ENCODE measurements around the gene GRPEL1. TPM values are rescaled to one million over a fixed set of nuclear protein-coding genes. Genes with fewer than 3 reads are reported as not detected.

The GRPEL1 gene
- total RNA-seq, 1 donor from 2014 or later, result 24.1 TPM

GRCh38 chr4:7051144-7051495, 16.7 kb downstream of the GRPEL1 start:
- H3K4me1 Mint-ChIP-seq (ENCODE audit: low read depth), result peaks cover 13% of the 10 kb centered on the region
- H3K27ac Mint-ChIP-seq (ENCODE audit: unreplicated experiment), result no peak overlapping the region
- H3K4me3 Mint-ChIP-seq (ENCODE audit: unreplicated experiment), result no peak overlapping the region
- no peaks in the 10 kb centered on the region for H3K9me3 Mint-ChIP-seq (ENCODE audit: low read depth)
- H3K36me3 Mint-ChIP-seq (ENCODE audit: low read depth), result peaks cover 7% of the 10 kb centered on the region
- H3K27me3 Mint-ChIP-seq (ENCODE audit: low read depth), result no peaks in the 10 kb centered on the region
- no peak for TF ChIP-seq CTCF (IDR thresholded peaks at IDR 0.05)
- no peak for DNase-seq (ENCODE audit: low spot score)

GRCh38 chr4:7050481-7051143, 17.3 kb downstream of the GRPEL1 start:
- no peak for TF ChIP-seq CTCF (IDR thresholded peaks at IDR 0.05)
- Mint-ChIP-seq H3K9me3 (ENCODE audit: low read depth) (no peaks in the 10 kb centered on the region), H3K4me1 (ENCODE audit: low read depth) (peaks cover 18% of the 10 kb centered on the region), H3K27ac (ENCODE audit: unreplicated experiment) (no peak overlapping the region), H3K27me3 (ENCODE audit: low read depth) (no peaks in the 10 kb centered on the region), H3K4me3 (ENCODE audit: unreplicated experiment) (no peak overlapping the region), H3K36me3 (ENCODE audit: low read depth) (peaks cover 7% of the 10 kb centered on the region)
- DNase-seq (ENCODE audit: low spot score), result no peak

GRCh38 chr4:7049739-7050138, 18.1 kb downstream of the GRPEL1 start:
- Mint-ChIP-seq H3K4me1 (ENCODE audit: low read depth) (peaks cover 27% of the 10 kb centered on the region), H3K27me3 (ENCODE audit: low read depth) (no peaks in the 10 kb centered on the region), H3K9me3 (ENCODE audit: low read depth) (no peaks in the 10 kb centered on the region), H3K27ac (ENCODE audit: unreplicated experiment) (no peak overlapping the region), H3K36me3 (ENCODE audit: low read depth) (peaks cover 4% of the 10 kb centered on the region), H3K4me3 (ENCODE audit: unreplicated experiment) (no peak overlapping the region)
- no peak for DNase-seq (ENCODE audit: low spot score)
- no peak for TF ChIP-seq CTCF (IDR thresholded peaks at IDR 0.05)

GRCh38 chr4:7049295-7049694, 18.6 kb downstream of the GRPEL1 start:
- peaks cover 31% of the 10 kb centered on the region for H3K4me1 Mint-ChIP-seq (ENCODE audit: low read depth)
- H3K4me3 Mint-ChIP-seq (ENCODE audit: unreplicated experiment), result no peak overlapping the region
- TF ChIP-seq CTCF (IDR thresholded peaks at IDR 0.05), result no peak
- no peaks in the 10 kb centered on the region for H3K9me3 Mint-ChIP-seq (ENCODE audit: low read depth)
- H3K36me3 Mint-ChIP-seq (ENCODE audit: low read depth), result peaks cover 1% of the 10 kb centered on the region
- DNase-seq (ENCODE audit: low spot score), result no peak
- no peak overlapping the region for H3K27ac Mint-ChIP-seq (ENCODE audit: unreplicated experiment)
- no peaks in the 10 kb centered on the region for H3K27me3 Mint-ChIP-seq (ENCODE audit: low read depth)

- Mint-ChIP-seq H3K4me1 (ENCODE audit: low read depth) (peaks cover 33% of the 10 kb centered on the region), H3K36me3 (ENCODE audit: low read depth) (no peaks in the 10 kb centered on the region), H3K4me3 (ENCODE audit: unreplicated experiment) (no peak overlapping the region), H3K9me3 (ENCODE audit: low read depth) (no peaks in the 10 kb centered on the region), H3K27ac (ENCODE audit: unreplicated experiment) (no peak overlapping the region), H3K27me3 (ENCODE audit: low read depth) (no peaks in the 10 kb centered on the region)
- no peak for TF ChIP-seq CTCF (IDR thresholded peaks at IDR 0.05)
- no peak for DNase-seq (ENCODE audit: low spot score)
Observed at GRCh38 chr4:7048642-7049041, 19.2 kb downstream of the GRPEL1 start.
